Mesodermal cell (in vitro differentiated cells): ENCODE data around the gene PRSS21.

Experiments used
- H3K27ac ChIP-seq: 2 replicates; pipeline ENCODE4 v1.7.0; 2013; ENCODE audit warnings: mild to moderate bottlenecking, low read depth, low read length, moderate library complexity; ENCODE audit not compliant: severe bottlenecking
- H3K36me3 ChIP-seq: 2 replicates; pipeline ENCODE4 v1.7.1; 2013; ENCODE audit warnings: mild to moderate bottlenecking, low read length, moderate library complexity; ENCODE audit not compliant: control insufficient read depth, insufficient read depth
- H3K4me1 ChIP-seq: one replicate; pipeline ENCODE4 v1.7.1; 2013; ENCODE audit warnings: mild to moderate bottlenecking, low read length; ENCODE audit not compliant: insufficient read depth, control insufficient read depth, poor library complexity, severe bottlenecking
- H3K4me3 ChIP-seq: 2 replicates; pipeline ENCODE4 v1.7.0; 2013; ENCODE audit warnings: low read length, control low read depth, mild to moderate bottlenecking; ENCODE audit not compliant: insufficient read depth, poor library complexity, severe bottlenecking; ENCODE audit errors: extremely low read depth
- H3K9me3 ChIP-seq: 2 replicates; pipeline ENCODE4 v1.7.1; 2013; ENCODE audit warnings: mild to moderate bottlenecking, low read length, moderate library complexity; ENCODE audit not compliant: control insufficient read depth
- WGBS, 2 experiments: methylation state at CpG; one replicate each; pipeline ENCODE4 v1.1.5; 2013; ENCODE audit warnings: missing lambda C conversion rate in 2 of 2; ENCODE audit not compliant: insufficient coverage in 2 of 2; 5-methylcytosine and 5-hydroxymethylcytosine counted together

Gene PRSS21

GRCh38 chr16:2782583-2783351 is 34.3 kb upstream of the PRSS21 start:
- 92% methylated on average over 15 to 17 of the region's 20 CpGs for WGBS, 2 experiments
- no peaks in the 10 kb centered on the region for H3K36me3 ChIP-seq
- H3K4me3 ChIP-seq: no peak overlapping the region
- H3K4me1 ChIP-seq: no peaks in the 10 kb centered on the region
- no peak overlapping the region for H3K27ac ChIP-seq
- H3K9me3 ChIP-seq: no peaks in the 10 kb centered on the region

GRCh38 chr16:2783581-2784357 is 33.3 kb upstream of the PRSS21 start:
- Histone ChIP-seq H3K9me3 (no peaks in the 10 kb centered on the region), H3K4me3 (no peak overlapping the region), H3K36me3 (no peaks in the 10 kb centered on the region), H3K4me1 (no peaks in the 10 kb centered on the region), H3K27ac (no peak overlapping the region)
- WGBS, 2 experiments: 94 to 95% methylated on average over 9 to 14 of the region's 15 CpGs

- Histone ChIP-seq H3K36me3 (no peaks in the 10 kb centered on the region), H3K4me1 (no peaks in the 10 kb centered on the region), H3K9me3 (no peaks in the 10 kb centered on the region), H3K4me3 (no peak overlapping the region), H3K27ac (no peak overlapping the region)
- 88% methylated on average over 12 of the region's 15 CpGs for WGBS, 2 experiments
These were observed 32.5 kb upstream of the PRSS21 start for GRCh38 chr16:2784358-2785100.

- 70 to 71% methylated on average over 61 to 72 of the region's 79 CpGs for WGBS, 2 experiments
- H3K27ac ChIP-seq: no peak overlapping the region
- H3K4me3 ChIP-seq: no peak overlapping the region
- no peaks in the 10 kb centered on the region for H3K4me1 ChIP-seq
- H3K9me3 ChIP-seq: no peaks in the 10 kb centered on the region
- no peaks in the 10 kb centered on the region for H3K36me3 ChIP-seq
These were observed 31.7 kb upstream of the PRSS21 start for GRCh38 chr16:2785101-2785991.

GRCh38 chr16:2786061-2786825 is 30.8 kb upstream of the PRSS21 start:
- H3K4me1 ChIP-seq: no peaks in the 10 kb centered on the region

GRCh38 chr16:2786826-2787151 is 30.2 kb upstream of the PRSS21 start:
- H3K4me1 ChIP-seq: no peaks in the 10 kb centered on the region
- no peak overlapping the region for H3K4me3 ChIP-seq
- no peaks in the 10 kb centered on the region for H3K36me3 ChIP-seq
- H3K27ac ChIP-seq: no peak overlapping the region
- WGBS, 2 experiments: 82 to 90% methylated on average over 2 of the region's 3 CpGs
- H3K9me3 ChIP-seq: no peaks in the 10 kb centered on the region

More at GRCh38 chr16:2786061-2786825, 30.8 kb upstream of the PRSS21 start:
- H3K36me3 ChIP-seq: no peaks in the 10 kb centered on the region
- H3K27ac ChIP-seq: no peak overlapping the region
- no peak overlapping the region for H3K4me3 ChIP-seq
- no peaks in the 10 kb centered on the region for H3K9me3 ChIP-seq
- 88 to 91% methylated on average over 11 to 12 of the region's 15 CpGs for WGBS, 2 experiments

GRCh38 chr16:2787406-2787805 is 29.6 kb upstream of the PRSS21 start, which contains the start of gene PRSS33:
PRSS33 (minus strand) TSS chr16:2787560; CDS start chr16:2786547, 1,013 bp downstream.
- Histone ChIP-seq H3K9me3 (no peaks in the 10 kb centered on the region), H3K4me3 (no peak within 1 kb of the TSS), H3K4me1 (no peaks in the 10 kb centered on the region), H3K27ac (no peak within 1 kb of the TSS), H3K36me3 (no peaks in the 10 kb centered on the region)
- 49 to 55% methylated on average over 7 to 8 of the region's 10 CpGs for WGBS, 2 experiments

- Histone ChIP-seq H3K9me3 (no peaks in the 10 kb centered on the region), H3K4me3 (no peak overlapping the region), H3K4me1 (no peaks in the 10 kb centered on the region), H3K27ac (no peak overlapping the region), H3K36me3 (no peaks in the 10 kb centered on the region)
- WGBS, 2 experiments: 51 to 64% methylated on average over 7 of the region's 7 CpGs
These were observed 29.1 kb upstream of the PRSS21 start for GRCh38 chr16:2787961-2788360.

- WGBS, 2 experiments: 100% methylated on average over 4 of the region's 5 CpGs; no CpG with 5 or more reads in 1 of the 2 experiments
- Histone ChIP-seq H3K9me3 (no peaks in the 10 kb centered on the region), H3K4me3 (no peak overlapping the region), H3K36me3 (no peaks in the 10 kb centered on the region), H3K27ac (no peak overlapping the region), H3K4me1 (peaks cover 2% of the 10 kb centered on the region)
These were observed 26.4 kb upstream of the PRSS21 start for GRCh38 chr16:2790631-2791030.
